UCSD-AML1 (cell line): ENCODE measurements around the gene MRPL47.
"Not testable (repeated sequence)": the region's sequence is repeated elsewhere in the genome, so short reads cannot be mapped to it uniquely, and the experiment has no call there.

Experiments used
- DNase-seq: peaks from one replicate; lab custom pipeline; 2025; ENCODE audit not compliant: unreplicated experiment; lab: John Stamatoyannopoulos, UW

MRPL47 gene

DNA sequence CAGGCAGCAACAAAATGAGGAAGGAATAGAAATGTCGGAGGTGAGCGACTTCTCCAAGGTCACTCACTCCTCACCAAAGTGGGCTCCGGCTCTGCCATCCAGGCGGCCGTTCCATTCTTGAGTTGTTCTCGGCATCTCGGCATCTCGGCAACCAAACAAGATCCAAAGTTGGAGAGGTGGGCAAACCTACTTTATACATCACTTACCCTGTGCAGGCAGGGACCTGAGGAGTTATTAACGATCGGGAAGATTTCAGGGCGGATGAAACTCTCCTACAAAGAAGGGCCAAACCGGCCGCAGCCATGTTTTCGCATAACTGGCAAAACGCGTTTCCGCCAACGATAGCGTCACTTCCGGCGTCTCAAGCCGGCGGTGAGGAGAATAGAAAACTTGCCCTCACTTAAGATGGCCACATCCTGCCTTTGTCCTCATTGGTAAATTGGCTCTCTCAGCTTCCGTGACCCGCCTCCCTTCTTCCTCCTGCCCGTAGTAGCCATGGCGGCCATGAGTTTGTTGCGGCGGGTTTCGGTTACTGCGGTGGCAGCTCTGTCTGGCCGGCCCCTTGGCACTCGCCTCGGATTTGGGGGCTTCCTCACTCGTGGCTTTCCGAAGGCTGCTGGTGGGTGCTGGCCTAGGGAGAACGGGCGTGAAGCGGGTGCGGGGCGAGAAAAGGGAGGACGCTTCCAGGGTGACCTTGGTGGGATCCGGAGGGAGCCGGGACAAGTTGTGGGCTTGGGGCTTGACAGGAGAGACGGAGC lies at the start of gene MRPL47, which contains the start of gene NDUFB5:
TSS of gene MRPL47 (minus strand) at position 318 of the 758 bp plus-strand sequence. CDS start at position 304, 14 bp downstream.
TSS of gene NDUFB5 (plus strand) at position 474 of the 758 bp plus-strand sequence. CDS start at position 496, 22 bp downstream.
- peak; percentile 92 for DNase-seq

DNA sequence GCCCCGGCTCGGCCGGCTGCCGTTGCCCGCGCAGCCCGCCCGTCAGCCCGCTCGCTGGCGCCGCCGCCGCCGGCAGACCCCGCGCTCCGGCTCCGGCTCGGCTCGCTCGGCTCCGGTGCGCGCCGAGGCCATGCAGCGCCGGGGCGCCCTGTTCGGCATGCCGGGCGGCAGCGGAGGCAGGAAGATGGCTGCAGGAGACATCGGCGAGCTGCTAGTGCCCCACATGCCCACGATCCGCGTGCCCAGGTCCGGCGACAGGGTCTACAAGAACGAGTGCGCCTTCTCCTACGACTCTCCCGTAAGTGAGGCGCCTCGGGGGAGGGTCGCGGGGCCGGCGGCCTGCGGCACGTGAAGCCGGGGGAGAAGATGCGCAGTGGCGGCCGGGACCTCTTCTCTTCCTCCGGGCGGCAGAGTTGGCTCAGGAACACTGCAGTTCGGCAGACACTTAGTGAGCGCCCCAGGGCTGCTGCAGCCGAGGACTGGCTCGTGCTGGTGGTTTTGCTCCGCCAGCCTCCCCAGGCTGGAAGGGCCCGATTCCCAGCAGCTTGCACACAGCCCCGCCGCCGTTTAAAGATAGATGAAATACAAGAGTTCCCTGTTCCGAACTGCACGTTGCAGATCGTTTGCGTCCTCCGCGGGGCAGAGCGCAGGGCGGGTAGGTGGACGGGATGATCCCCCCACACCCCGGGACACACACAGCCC lies 48.8 kb upstream of the MRPL47 start:
- DNase-seq = peak; percentile 66

DNA sequence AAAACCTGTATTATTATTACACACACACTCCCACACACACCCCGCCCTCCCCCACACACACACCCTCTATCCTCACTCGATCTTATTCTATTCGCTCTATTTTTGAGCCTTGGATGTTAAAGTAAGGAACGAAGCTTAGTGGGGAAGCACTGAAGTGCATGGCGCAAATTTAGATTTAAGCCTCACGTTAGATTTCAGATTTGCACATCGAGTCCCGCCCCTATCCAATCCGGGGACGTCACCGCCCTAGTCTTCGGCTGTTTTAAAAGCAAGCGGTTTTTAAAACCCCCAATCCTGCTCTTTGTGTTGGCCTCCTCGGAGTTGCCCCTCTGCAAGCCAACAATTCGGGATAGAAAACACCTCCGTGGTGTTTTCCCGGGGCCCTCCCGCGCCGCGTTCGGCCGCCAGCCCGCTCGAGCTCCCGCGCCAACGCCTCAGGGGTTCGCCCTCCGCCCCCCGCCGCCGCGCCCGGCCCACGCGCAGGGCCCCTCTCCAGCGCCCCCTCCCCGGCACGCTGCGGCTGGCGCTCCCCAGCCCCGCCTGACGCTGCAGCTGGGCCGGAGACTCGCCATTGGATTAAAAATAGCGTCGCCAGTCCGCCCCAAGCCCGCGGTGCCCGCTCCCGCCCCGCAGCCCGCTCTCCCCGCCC lies 48.1 kb upstream of the MRPL47 start, which contains the start of gene USP13:
TSS of gene USP13 (plus strand) at position 594 of the 649 bp plus-strand sequence. CDS start 186 bp downstream, outside the sequence.
- peak; percentile 63 for DNase-seq

DNA sequence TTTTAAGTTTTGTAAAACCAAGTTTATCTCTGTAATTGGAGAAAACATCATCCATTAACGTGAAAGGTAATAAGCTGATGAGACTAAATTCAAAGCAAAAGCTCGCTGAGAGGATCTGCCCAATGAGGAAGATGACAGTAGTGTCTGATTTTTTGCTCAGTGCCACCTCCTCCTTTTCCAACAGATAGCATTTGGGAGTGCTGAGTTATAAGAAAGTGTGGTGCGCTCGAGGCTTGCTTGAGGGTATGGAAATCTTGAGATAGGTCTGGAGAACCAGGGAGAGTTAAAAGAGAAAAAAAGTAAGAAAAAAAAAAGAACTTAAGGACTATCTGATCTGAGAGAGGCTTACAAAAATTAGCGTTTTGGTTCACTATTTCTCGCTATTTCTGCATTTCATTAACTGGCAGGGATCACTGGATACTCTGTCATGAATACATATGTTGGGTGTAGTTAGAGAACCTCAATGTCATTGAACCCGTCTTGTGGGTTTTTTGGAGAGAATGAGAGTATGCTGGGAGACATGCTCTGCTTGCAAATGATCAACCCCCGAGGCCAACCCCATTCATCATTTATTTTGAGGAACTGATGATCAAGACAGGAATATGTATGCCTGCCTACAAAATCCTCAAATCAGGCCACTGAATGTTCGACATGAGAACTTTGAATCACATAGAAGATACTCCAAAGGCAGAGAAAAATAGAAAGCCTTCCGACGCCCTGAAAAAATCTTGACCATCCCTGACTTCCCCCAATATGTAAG lies 47.4 kb upstream of the MRPL47 start:
- DNase-seq = no peak

DNA sequence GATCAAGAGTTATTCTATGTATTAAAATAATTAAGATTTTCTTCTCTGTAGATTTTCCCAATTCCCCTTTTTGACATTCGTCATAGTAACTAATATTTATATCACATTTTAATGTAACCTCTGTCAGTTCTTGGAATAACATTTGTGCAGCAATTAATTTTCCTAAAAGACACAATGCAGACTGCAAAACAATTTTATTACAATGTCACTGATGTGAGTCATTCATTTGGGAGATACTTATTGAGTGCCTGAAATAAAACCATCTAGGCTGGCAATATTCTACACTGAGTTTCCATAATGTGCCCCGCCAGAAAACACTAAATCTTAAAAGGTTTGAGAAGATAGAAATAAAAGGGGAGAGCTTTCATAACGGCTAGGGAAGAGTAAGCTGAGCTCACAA lies 41.7 kb upstream of the MRPL47 start:
- no peak for DNase-seq

DNA sequence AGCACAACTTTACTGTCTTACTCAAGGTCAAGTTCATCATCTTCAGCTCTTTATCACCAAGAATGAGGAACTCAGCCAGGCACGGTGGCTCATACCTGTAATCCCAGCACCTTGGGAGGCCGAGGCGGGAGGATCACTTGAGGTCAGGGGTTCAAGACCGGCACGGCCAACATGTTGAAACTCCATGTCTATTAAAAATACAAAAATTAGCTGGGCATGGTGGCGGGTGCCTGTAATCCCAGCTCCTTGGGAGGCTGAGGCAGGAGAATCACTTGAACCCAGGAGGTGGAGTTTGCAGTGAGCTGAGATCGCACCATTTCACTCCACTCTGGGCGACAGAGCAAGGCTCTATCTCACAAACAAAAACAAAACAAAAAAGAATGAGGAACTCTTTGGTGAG lies 39.4 kb upstream of the MRPL47 start:
- DNase-seq = not testable (repeated sequence)

DNA sequence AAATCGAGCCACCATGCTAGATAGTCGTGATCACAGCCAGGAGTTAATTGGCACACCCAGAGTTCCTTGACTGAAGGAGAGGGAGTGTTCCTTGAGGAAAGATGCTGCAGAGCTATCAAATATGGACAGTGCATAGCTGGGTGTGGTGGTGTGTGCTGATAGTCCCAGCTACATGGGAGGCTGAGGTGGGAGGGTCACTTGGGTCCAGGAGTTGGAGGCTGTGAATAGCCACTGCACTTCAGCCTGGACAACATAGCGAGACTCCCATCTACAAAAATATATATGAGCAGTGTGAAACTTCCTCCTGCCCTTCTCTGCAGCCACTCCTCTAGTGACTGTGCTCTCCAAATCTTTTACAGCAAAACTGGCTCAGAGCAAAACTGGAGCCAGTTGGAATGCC lies 38.4 kb upstream of the MRPL47 start:
- DNase-seq = no peak

DNA sequence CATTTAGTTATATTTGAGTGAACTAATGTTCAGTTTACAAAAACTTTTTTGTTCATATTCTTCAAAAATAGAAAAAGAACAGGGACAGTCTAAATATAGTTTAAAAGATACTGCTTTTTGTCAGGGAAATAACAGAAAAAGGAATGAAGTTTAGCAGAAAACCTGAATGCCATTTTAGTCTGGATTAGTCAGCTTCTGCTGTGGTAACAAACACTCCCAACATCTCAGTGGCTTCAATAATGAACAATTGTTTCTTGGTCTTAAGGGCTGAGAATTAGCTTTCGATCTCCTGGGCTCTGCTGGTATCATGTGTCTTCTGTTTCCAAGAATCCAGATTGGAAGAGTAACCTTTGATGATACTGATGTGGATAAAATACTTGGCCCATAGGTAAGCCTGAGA lies 36.0 kb upstream of the MRPL47 start:
- DNase-seq = no peak

DNA sequence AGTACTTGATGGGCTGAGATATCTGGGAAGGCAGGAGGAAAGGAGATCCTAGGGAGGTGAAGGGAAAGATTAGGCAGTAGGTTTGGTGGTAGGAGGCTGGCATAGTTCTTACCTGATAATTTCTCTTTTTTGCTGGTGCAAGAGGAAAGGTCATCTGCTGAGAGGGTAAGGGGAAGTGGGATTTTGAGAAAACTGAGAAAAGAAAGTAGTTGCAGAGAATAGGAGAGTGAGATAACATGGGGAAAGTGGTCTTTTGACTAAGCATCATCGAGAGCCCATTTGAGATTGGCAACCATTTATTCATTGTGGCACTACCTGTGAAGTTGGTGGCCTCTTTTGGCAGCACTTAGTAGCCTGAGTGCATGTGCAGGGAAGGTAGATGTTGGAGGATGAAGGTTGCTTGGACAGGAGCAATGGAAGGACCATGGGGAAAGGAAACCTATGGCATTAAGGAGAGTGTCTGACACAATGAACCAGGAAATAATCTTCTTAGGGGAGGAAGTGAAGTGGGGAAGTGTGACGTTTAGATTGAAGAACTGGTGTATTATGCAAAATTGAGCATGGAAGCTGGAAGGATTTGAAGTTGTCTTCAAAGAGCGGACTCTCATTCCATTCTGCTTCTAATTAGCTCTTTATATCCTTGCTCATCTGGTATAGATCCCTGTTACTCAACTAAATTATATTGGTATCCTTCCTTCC lies 26.5 kb upstream of the MRPL47 start:
- DNase-seq = no peak

DNA sequence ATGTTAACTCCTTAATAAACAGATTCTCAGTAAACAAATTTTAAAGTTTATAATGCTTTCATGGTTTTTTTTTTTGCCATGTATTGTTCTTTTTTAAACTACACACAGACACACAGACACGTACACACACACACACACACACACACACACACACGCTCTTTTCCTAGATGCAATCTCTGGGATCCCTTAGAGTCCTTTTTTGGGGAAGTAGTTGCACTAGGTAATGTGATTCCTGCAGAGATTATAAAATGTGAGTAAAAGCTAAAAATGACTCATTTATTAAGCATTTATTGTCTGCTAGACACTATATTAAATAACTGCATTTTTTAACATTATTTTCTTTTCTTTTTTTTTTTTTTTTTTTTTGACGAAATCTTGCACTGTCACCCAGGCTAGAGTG lies 20.0 kb upstream of the MRPL47 start:
- DNase-seq = no peak

DNA sequence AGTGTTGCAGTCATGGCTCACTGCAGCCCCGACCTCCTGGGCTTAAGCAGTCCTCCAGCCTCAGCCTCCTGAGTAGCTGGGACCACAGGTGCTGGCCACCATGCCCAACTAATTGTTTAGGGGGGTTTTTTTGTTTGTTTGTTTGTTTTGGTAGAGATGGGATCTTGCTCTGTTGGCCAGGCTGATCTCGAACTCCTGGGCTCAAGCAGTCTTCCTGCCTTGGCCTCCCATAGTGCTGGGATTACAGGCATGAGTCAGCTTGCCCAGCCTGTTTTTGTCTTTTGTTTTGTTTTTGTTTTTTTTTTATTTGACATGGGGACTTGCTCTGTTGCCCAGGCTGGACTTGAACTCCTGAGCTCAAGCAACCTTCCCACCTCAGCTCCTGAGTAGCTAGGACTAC lies 17.6 kb upstream of the MRPL47 start:
- no peak for DNase-seq

DNA sequence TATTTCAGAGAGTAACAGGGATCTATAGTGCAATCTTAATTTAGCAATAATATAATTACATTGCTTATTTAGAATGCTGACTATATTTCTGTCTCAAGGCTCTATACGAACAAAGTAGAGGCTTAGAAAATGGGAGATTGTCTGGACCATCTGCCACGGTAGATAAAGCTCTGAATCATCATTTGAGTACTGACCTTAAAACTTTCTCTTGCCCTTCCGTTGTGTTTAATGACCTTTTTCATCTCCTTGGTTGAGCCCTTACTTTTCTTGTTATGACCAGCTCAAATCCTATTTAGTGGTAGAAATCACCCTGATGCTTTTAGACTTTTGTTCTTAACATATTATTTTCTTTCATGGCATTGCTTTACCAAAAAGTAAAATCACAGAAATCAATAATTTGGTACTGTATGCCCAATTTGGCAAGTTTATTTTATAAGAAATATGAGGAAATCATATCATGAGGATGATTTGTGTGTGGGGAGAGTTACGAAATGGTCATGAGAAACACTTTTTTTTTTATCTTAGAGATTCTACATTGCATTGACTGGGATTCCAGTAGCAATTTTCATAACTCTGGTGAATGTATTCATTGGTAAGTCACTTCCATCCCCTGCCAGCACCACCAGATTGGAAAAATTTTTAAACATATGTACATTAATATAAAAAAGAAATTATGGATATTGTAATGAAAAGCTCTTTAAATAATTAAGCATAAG lies 11.2 kb upstream of the MRPL47 start:
- DNase-seq = no peak

DNA sequence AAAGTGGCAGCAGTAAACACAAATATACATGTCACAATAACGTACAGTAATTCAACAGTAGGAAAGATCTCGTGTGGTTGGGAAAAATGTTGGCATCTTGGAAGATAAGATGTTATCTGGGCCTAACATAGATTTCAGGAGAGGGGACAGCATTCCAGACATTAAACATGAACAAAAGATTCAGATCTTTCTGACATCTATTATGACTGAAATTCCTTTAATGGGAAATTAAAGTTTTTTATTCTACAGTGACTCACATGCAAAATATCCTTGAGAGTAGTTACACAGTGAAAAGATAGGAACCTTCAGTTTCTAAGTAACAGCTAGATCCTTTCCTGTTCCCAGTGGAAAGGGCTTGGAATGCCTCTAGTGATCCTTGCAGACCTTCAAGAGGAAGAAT lies 9.4 kb upstream of the MRPL47 start:
- no peak for DNase-seq

DNA sequence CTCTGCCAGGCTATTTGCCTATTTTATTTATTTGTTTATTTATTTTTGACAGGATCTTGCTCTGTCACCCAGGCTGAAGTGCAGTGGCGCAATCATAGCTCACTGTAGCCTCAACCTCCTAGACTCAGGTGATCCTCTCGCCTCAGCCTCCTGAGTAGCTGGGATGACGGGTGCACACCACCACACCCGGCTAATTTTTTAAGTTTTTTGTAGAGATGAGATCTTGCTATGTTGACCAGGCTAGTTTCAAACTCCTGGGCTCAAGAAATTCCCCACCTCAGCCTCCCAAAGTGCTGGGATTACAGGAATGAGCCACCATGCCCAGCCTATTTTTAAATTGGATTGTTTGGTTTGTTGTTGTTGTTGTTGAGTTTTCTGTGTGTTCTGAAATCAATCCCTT lies 5.6 kb upstream of the MRPL47 start:
- DNase-seq = no peak

DNA sequence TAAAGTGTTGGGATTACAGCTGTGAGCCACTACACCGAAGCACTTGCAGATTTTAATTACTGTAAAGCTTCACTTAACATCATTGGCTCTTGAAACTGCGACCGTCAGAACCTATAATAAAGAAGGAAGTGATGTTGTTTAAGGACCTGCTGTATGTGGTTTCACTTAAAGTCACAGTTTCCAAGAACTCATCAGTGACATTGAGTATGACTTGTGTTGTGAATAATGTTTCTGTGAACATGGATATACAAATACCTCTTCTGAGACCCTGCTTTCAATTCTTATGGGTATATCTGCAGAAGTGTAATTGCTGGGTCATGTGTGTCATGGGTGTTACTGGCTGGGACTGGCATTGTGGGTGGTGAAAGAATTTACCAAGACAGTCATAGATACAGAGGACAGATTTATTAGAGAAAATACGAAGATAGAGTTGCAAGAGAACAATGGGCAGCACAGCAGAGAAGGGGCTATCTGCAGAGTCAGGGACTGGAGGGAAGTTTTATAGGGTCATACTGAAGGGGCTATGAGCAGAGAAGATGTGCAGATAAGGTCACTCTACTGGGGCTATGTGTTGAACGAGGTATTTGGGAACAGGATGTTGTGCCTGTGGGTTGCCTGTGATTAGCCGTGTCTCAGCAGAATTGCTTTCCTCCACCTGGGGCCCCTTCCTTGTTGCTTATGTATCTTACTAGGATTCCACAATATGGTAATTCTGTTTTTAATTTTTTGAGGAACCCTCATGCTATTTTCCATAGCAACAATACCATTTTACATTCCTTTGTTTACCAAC lies 4.7 kb upstream of the MRPL47 start:
- no peak for DNase-seq

DNA sequence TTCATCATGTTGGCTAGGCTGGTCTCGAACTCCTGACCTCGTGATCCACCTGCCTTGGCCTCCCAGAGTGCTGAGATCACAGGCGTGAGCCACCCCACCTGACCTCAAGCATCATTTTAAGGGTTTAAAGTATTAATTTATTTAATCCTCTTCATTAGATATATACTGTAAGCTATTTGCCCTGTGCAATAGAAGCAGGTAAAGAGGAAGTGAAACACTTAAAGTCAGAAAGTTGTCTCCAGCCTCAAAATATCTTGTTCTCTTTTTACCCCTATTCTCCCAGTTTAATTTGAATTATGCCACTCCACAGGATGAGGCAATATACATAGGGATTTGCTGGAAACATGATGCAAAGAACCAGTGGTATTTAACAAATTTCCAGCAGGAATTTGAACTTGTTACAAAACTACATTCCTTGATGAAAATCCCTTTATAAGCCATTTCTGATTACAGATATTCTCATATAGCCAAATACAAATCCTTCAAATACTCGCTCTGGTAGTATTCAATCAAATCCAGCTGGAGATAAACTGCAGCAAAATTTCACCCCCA lies 2.2 kb upstream of the MRPL47 start:
- DNase-seq = no peak

DNA sequence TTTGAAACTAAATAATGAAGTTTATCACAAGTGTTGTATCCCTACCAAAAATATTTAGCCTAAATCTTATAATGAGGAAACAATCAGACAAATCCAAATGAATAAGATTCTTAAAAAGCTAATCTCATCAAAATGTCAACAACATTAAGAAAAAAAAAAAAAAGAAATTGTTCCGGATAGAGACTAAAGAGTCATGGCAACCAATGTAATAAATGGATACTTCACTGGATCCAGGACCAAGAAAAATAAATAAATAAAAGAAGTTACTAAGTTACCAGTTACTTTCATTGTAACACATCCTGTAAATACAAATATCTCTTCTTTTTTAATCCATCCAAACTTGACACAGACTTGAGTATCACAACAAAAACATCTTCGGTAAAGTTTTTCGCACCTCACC lies 607 bp downstream of the MRPL47 start:
- DNase-seq = no peak

DNA sequence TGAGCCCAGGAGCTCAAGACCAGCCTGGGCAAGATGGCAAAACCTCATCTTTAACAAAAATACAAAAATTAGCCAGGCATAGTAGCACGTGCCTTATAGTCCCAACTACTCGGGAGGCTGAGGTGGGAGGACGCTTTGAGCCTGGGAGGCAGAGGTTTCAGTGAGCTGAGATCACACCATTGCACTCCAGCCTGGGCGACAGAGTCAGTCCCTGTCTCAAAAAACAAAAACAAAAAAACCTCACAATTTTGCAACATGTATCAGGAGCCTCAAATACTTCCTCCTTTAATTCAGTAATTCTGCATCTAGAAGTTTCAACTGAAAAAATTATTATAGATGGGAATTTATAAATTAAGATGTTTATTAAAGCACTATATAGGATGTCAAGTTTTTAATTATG lies 1.1 kb downstream of the MRPL47 start:
- no peak for DNase-seq

DNA sequence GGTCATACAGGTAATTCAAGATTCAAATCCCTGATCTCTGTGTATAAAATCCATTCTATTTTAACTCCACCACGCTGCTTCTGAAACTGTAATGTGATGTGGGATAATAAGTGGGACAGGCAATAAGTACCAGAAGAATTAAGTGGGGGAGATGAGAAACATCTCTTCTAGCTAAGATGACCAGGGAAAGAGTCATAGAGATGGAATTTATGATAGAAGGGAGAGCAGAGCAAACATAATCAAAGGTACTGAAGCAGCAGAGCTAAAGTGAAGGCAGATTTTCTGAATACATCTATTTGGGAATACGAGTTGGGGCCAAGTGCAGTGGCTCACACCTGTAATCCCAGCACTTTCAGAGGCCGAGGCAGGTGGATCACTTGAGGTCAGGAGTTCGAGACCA lies 4.9 kb downstream of the MRPL47 start:
- no peak for DNase-seq
